ENCODE measurements around the gene RNF114.
"Not testable (repeated sequence)": the region's sequence is repeated elsewhere in the genome, so short reads cannot be mapped to it uniquely, and the experiment has no call there.

GRCh38 chr20:49955830-49956396 lies 19.7 kb downstream of the RNF114 start:
- TF ChIP-seq, protein P1, sequence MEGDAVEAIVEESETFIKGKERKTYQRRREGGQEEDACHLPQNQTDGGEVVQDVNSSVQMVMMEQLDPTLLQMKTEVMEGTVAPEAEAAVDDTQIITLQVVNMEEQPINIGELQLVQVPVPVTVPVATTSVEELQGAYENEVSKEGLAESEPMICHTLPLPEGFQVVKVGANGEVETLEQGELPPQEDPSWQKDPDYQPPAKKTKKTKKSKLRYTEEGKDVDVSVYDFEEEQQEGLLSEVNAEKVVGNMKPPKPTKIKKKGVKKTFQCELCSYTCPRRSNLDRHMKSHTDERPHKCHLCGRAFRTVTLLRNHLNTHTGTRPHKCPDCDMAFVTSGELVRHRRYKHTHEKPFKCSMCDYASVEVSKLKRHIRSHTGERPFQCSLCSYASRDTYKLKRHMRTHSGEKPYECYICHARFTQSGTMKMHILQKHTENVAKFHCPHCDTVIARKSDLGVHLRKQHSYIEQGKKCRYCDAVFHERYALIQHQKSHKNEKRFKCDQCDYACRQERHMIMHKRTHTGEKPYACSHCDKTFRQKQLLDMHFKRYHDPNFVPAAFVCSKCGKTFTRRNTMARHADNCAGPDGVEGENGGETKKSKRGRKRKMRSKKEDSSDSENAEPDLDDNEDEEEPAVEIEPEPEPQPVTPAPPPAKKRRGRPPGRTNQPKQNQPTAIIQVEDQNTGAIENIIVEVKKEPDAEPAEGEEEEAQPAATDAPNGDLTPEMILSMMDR (IDR thresholded peaks at IDR 0.05) = not testable (repeated sequence)
- TF ChIP-seq POLR2A (IDR thresholded peaks at IDR 0.05) = not testable (repeated sequence)
